NCI-H82 treated with DMSO at 0.1 percent for 48 hours (cell line): Measurements from ENCODE around the gene PTGIR.

ENCODE experiments used
- DNase-seq: peaks from one replicate; lab custom pipeline; 2025; ENCODE audit not compliant: unreplicated experiment; lab: John Stamatoyannopoulos, UW

The PTGIR gene

GRCh38 chr19:46616631-46617322 lies 8.1 kb downstream of the PTGIR start:
- DNase-seq = peak; percentile 60

GRCh38 chr19:46615966-46616365 lies 8.9 kb downstream of the PTGIR start:
- DNase-seq = no peak

- peak; percentile 77 for DNase-seq
Observed at GRCh38 chr19:46614114-46614722, 10.7 kb downstream of the PTGIR start.

GRCh38 chr19:46613525-46613924 lies 11.4 kb downstream of the PTGIR start:
- no peak for DNase-seq

- no peak for DNase-seq
Observed at GRCh38 chr19:46611776-46612175, 13.1 kb downstream of the PTGIR start.

GRCh38 chr19:46610851-46611770 lies 13.8 kb downstream of the PTGIR start:
- DNase-seq = no peak

- DNase-seq = no peak
Observed at GRCh38 chr19:46610413-46610775, 14.5 kb downstream of the PTGIR start.

- no peak for DNase-seq
Observed at GRCh38 chr19:46609511-46610412, 15.1 kb downstream of the PTGIR start.

- DNase-seq = no peak
Observed at GRCh38 chr19:46608581-46609345, 16.1 kb downstream of the PTGIR start.

GRCh38 chr19:46608178-46608577 lies 16.7 kb downstream of the PTGIR start:
- no peak for DNase-seq

- DNase-seq = no peak
Observed at GRCh38 chr19:46607448-46607841, 17.4 kb downstream of the PTGIR start.

GRCh38 chr19:46606681-46607447 lies 18.0 kb downstream of the PTGIR start:
- DNase-seq = no peak

- no peak for DNase-seq
Observed at GRCh38 chr19:46606019-46606418, 18.9 kb downstream of the PTGIR start.

- no peak for DNase-seq
Observed at GRCh38 chr19:46605356-46605821, 19.5 kb downstream of the PTGIR start.

- DNase-seq = no peak
Observed at GRCh38 chr19:46604781-46605355, 20.0 kb downstream of the PTGIR start.

GRCh38 chr19:46603752-46604231 lies 21.1 kb downstream of the PTGIR start:
- DNase-seq = no peak

GRCh38 chr19:46603195-46603637 lies 21.7 kb downstream of the PTGIR start:
- no peak for DNase-seq

- no peak for DNase-seq
Observed at GRCh38 chr19:46602392-46603194, 22.3 kb downstream of the PTGIR start.
